HepG2 (cell line): ENCODE measurements around the gene FITM1. TPM values are rescaled to one million over a fixed set of nuclear protein-coding genes. Genes with fewer than 3 reads are reported as not detected.

Experiments
- CCDC6 ChIP-seq: sonication (generic); formaldehyde crosslinking; IDR thresholded peaks from 2 replicates; pipeline ENCODE4 v1.8.1; 2022; ENCODE audit warnings: mild to moderate bottlenecking, missing genetic modification reagents, moderate library complexity
- CENPT ChIP-seq: sonication (generic); formaldehyde crosslinking; IDR thresholded peaks from 2 replicates; pipeline ENCODE4 v1.8.0; 2022; ENCODE audit warnings: low read depth, mild to moderate bottlenecking, moderate library complexity, missing genetic modification reagents
- CHD4 ChIP-seq: fragments of 200-600 bp; sonication (generic); IDR thresholded peaks from 2 replicates; pipeline ENCODE4 v1.7.0; 2017; ENCODE audit warnings: mild to moderate bottlenecking, low read length, borderline replicate concordance
- FIP1L1 ChIP-seq: fragments of 200-400 bp; formaldehyde crosslinking; IDR thresholded peaks from 2 replicates; pipeline ENCODE4 v1.6.1; 2018; ENCODE audit warnings: low read depth, mild to moderate bottlenecking, low read length, moderate library complexity, borderline replicate concordance; ENCODE audit not compliant: insufficient read depth
- HNF1B ChIP-seq: sonication (generic); formaldehyde crosslinking; IDR thresholded peaks from 2 replicates; pipeline ENCODE4 v1.5.1; 2020; ENCODE audit warnings: mild to moderate bottlenecking, moderate library complexity, missing genetic modification reagents
- HOXA3 ChIP-seq: sonication (generic); formaldehyde crosslinking; IDR thresholded peaks from 2 replicates; pipeline ENCODE4 v1.5.0; 2020; ENCODE audit warnings: missing genetic modification reagents
- HOXA7 ChIP-seq: sonication (generic); formaldehyde crosslinking; IDR thresholded peaks from 2 replicates; pipeline ENCODE4 v1.8.1; 2022; ENCODE audit warnings: mild to moderate bottlenecking, missing genetic modification reagents, moderate library complexity
- HOXD1 ChIP-seq: sonication (generic); formaldehyde crosslinking; IDR thresholded peaks from 2 replicates; pipeline ENCODE4 v1.5.0; 2020; ENCODE audit warnings: missing genetic modification reagents
- NFKBIZ ChIP-seq: IDR thresholded peaks from 2 replicates; pipeline ENCODE4 v1.6.1; 2018; ENCODE audit warnings: missing genetic modification reagents, missing compliant biosample characterization
- TGIF2 ChIP-seq: IDR thresholded peaks from 2 replicates; pipeline ENCODE4 v1.6.1; 2016; ENCODE audit warnings: control low read depth, missing compliant biosample characterization
- TMF1 ChIP-seq: sonication (generic); formaldehyde crosslinking; IDR thresholded peaks from 2 replicates; pipeline ENCODE4 v1.8.1; 2022; ENCODE audit warnings: low read depth, missing genetic modification reagents
- YEATS2 ChIP-seq: sonication (generic); formaldehyde crosslinking; IDR thresholded peaks from 2 replicates; pipeline ENCODE4 v1.4.0; 2020; ENCODE audit warnings: missing genetic modification reagents, borderline replicate concordance
- ZFP41 ChIP-seq: sonication (generic); formaldehyde crosslinking; IDR thresholded peaks from 2 replicates; pipeline ENCODE4 v1.4.0; 2020; ENCODE audit warnings: mild to moderate bottlenecking, missing genetic modification reagents, borderline replicate concordance
- ZFP62 ChIP-seq: sonication (generic); formaldehyde crosslinking; IDR thresholded peaks from 2 replicates; pipeline ENCODE4 v1.4.0; 2020; ENCODE audit warnings: missing genetic modification reagents
- ZNF136 ChIP-seq: sonication (generic); formaldehyde crosslinking; IDR thresholded peaks from 2 replicates; pipeline ENCODE4 v1.8.1; 2022; ENCODE audit warnings: low read depth, mild to moderate bottlenecking, moderate library complexity, missing genetic modification reagents
- ZNF317 ChIP-seq: sonication (generic); formaldehyde crosslinking; IDR thresholded peaks from 2 replicates; pipeline ENCODE4 v1.5.0; 2020; ENCODE audit warnings: mild to moderate bottlenecking, missing genetic modification reagents
- ZNF430 ChIP-seq: sonication (generic); formaldehyde crosslinking; IDR thresholded peaks from 2 replicates; pipeline ENCODE4 v1.9.0; 2021; ENCODE audit warnings: mild to moderate bottlenecking, missing genetic modification reagents
- ZNF468 ChIP-seq: sonication (generic); formaldehyde crosslinking; IDR thresholded peaks from 2 replicates; pipeline ENCODE4 v1.8.0; 2022; ENCODE audit warnings: mild to moderate bottlenecking, moderate library complexity, missing genetic modification reagents
- ZNF513 ChIP-seq: sonication (generic); formaldehyde crosslinking; conservative IDR thresholded peaks from 2 replicates; pipeline ENCODE4 v1.5.0; 2020; ENCODE audit warnings: missing genetic modification reagents
- ZNF530 ChIP-seq: sonication (generic); formaldehyde crosslinking; IDR thresholded peaks from 2 replicates; pipeline ENCODE4 v1.5.0; 2020; ENCODE audit warnings: low read depth, mild to moderate bottlenecking, missing genetic modification reagents
- ZNF550 ChIP-seq: sonication (generic); formaldehyde crosslinking; IDR thresholded peaks from 2 replicates; pipeline ENCODE4 v1.4.0; 2020; ENCODE audit warnings: mild to moderate bottlenecking, missing genetic modification reagents, borderline replicate concordance
- ZNF704 ChIP-seq: sonication (generic); formaldehyde crosslinking; IDR thresholded peaks from 2 replicates; pipeline ENCODE4 v1.8.1; 2023; ENCODE audit warnings: mild to moderate bottlenecking, inconsistent platforms, moderate library complexity, missing genetic modification reagents, borderline replicate concordance
- ZNF792 ChIP-seq: IDR thresholded peaks from 2 replicates; pipeline ENCODE4 v1.6.1; 2016
- ZNF891 ChIP-seq: sonication (generic); formaldehyde crosslinking; IDR thresholded peaks from 2 replicates; pipeline ENCODE4 v1.5.0; 2020; ENCODE audit warnings: mild to moderate bottlenecking, missing genetic modification reagents
- polyA plus RNA-seq, 8 experiments: library from polyadenylated mRNA; depleted of rRNA in 3 of 8; stranded (reverse) in 7 of 8; unstranded in 1 of 8; fragments of >200 nt; fragmentation: Illumina TruSeq in 4 of 8; extraction: Trizol in 4 of 8; gene quantifications; 2 replicates each; pipeline versions ENCODE4 v1.2.1 to v1.2.3, GENCODE V29; 2011 to 2016; ENCODE audit warnings: low read depth in 4 of 8, missing spikeins in 1 of 8, mixed read lengths in 1 of 8; ENCODE audit not compliant: insufficient read depth in 1 of 8
- total RNA-seq, 5 experiments: library from RNA; depleted of rRNA; stranded (reverse); fragments of >200 nt; fragmentation: Illumina TruSeq; extraction: Trizol; gene quantifications; 2 replicates each; pipeline ENCODE4 v1.2.3, GENCODE V29; 2016; ENCODE audit warnings: low read depth in 1 of 5
- TF ChIP-seq, protein P1 (sequence below): sonication (generic); formaldehyde crosslinking; IDR thresholded peaks from 2 replicates; pipeline ENCODE4 v1.8.1; 2023; ENCODE audit warnings: mild to moderate bottlenecking, missing genetic modification reagents, borderline replicate concordance

Gene FITM1
- total and polyA plus RNA-seq, 2 of the 13 experiments (the other 11 are each of a cell fraction or from before 2014, with no cell fraction given): 2.7 to 5.8 TPM

- TF ChIP-seq HNF1B (CRISPR knock-in tag) (no peak), ZNF891 (no peak), TGIF2 (peak; percentile 86; the same call in 1 of the 2 replicates), CCDC6 (CRISPR knock-in tag) (no peak), ZFP62 (CRISPR knock-in tag) (peak; percentile 98), TMF1 (CRISPR knock-in tag) (peak; percentile 91), ZNF530 (no peak), CHD4 (0 out of 2 replicates have a peak, but pooled peaks have one; percentile 20), HOXA3 (CRISPR knock-in tag) (peak; percentile 70), HOXA7 (CRISPR knock-in tag) (no peak), HOXD1 (CRISPR knock-in tag) (peak; percentile 68), ZNF317 (CRISPR knock-in tag) (peak; percentile 95), ZNF550 (CRISPR knock-in tag) (peak; percentile 99), YEATS2 (CRISPR knock-in tag) (peak; percentile 87), FIP1L1 (peak; percentile 83; the same call in 1 of the 2 replicates), ZNF704 (CRISPR knock-in tag) (peak; percentile 99), NFKBIZ (CRISPR knock-in tag) (peak; percentile 95), ZNF792 (CRISPR knock-in tag) (peak; percentile 99), ZNF468 (CRISPR knock-in tag) (peak; percentile 99), ZNF430 (CRISPR knock-in tag) (no peak), ZNF513 (CRISPR knock-in tag) (peak; percentile 100), ZFP41 (no peak; the same call in 1 of the 2 replicates), CENPT (CRISPR knock-in tag) (peak; percentile 96), ZNF136 (no peak; the same call in 1 of the 2 replicates)
- TF ChIP-seq, protein P1, sequence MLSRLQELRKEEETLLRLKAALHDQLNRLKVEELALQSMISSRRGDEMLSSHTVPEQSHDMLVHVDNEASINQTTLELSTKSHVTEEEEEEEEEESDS (CRISPR knock-in tag): no peak; the same call in 1 of the 2 replicates
Observed at GRCh38 chr14:24141097-24141880, 10.8 kb downstream of the FITM1 start, which contains the start of gene EMC9 (continued).
